ENCODE data around the gene NRXN3. TPM values are rescaled to one million over a fixed set of nuclear protein-coding genes. Genes with fewer than 3 reads are reported as not detected.
A peak's percentile ranks its signal among the peaks of the same experiment; 100 is the strongest.

NRXN3 gene
- polyA plus RNA-seq, 1 donor from 2014 or later = not detected

- Mint-ChIP-seq H3K36me3 (no peaks in the 10 kb centered on the region), H3K9me3 (peaks cover 0 to 4% (median 0%) of the 10 kb centered on the region in 3 donors), H3K4me1 (no peaks in the 10 kb centered on the region), H3K27me3 (no peaks in the 10 kb centered on the region), H3K4me3 (no peak overlapping the region), H3K27ac (no peak overlapping the region)
Measured at GRCh38 chr14:79564371-79564770, 1394.2 kb downstream of the NRXN3 start.

- Mint-ChIP-seq H3K27me3 (no peaks in the 10 kb centered on the region), H3K27ac (no peak overlapping the region), H3K4me1 (no peaks in the 10 kb centered on the region), H3K9me3 (peaks cover 0 to 4% (median 2%) of the 10 kb centered on the region in 3 donors), H3K4me3 (no peak overlapping the region), H3K36me3 (no peaks in the 10 kb centered on the region)
Measured at GRCh38 chr14:79567306-79567705, 1397.1 kb downstream of the NRXN3 start.

GRCh38 chr14:79568594-79568993 is 1398.4 kb downstream of the NRXN3 start:
- H3K4me3 Mint-ChIP-seq = no peak overlapping the region
- no peaks in the 10 kb centered on the region for H3K27me3 Mint-ChIP-seq
- peaks cover 0 to 4% (median 2%) of the 10 kb centered on the region in 3 donors for H3K9me3 Mint-ChIP-seq
- no peaks in the 10 kb centered on the region for H3K4me1 Mint-ChIP-seq
- H3K27ac Mint-ChIP-seq = no peak overlapping the region
- no peaks in the 10 kb centered on the region for H3K36me3 Mint-ChIP-seq

GRCh38 chr14:79569072-79569471 is 1398.9 kb downstream of the NRXN3 start:
- H3K27ac Mint-ChIP-seq = no peak overlapping the region
- peaks cover 0 to 4% (median 2%) of the 10 kb centered on the region in 3 donors for H3K9me3 Mint-ChIP-seq
- no peaks in the 10 kb centered on the region for H3K27me3 Mint-ChIP-seq
- no peak overlapping the region for H3K4me3 Mint-ChIP-seq
- no peaks in the 10 kb centered on the region for H3K36me3 Mint-ChIP-seq
- no peaks in the 10 kb centered on the region for H3K4me1 Mint-ChIP-seq

- H3K4me1 Mint-ChIP-seq = no peaks in the 10 kb centered on the region
- no peaks in the 10 kb centered on the region for H3K36me3 Mint-ChIP-seq
- no peak overlapping the region for H3K4me3 Mint-ChIP-seq
- no peak overlapping the region for H3K27ac Mint-ChIP-seq
- no peaks in the 10 kb centered on the region for H3K27me3 Mint-ChIP-seq
- H3K9me3 Mint-ChIP-seq = peaks cover 0 to 4% (median 2%) of the 10 kb centered on the region in 3 donors
Measured at GRCh38 chr14:79570648-79571047, 1400.5 kb downstream of the NRXN3 start.

- H3K36me3 Mint-ChIP-seq = no peaks in the 10 kb centered on the region
- no peak overlapping the region for H3K4me3 Mint-ChIP-seq
- H3K9me3 Mint-ChIP-seq = peaks cover 0 to 4% (median 2%) of the 10 kb centered on the region in 3 donors
- no peak overlapping the region for H3K27ac Mint-ChIP-seq
- no peaks in the 10 kb centered on the region for H3K4me1 Mint-ChIP-seq
- H3K27me3 Mint-ChIP-seq = no peaks in the 10 kb centered on the region
Measured at GRCh38 chr14:79571366-79571765, 1401.2 kb downstream of the NRXN3 start.

GRCh38 chr14:79573486-79573885 is 1403.3 kb downstream of the NRXN3 start:
- H3K27ac Mint-ChIP-seq = no peak overlapping the region

GRCh38 chr14:79575032-79575431 is 1404.9 kb downstream of the NRXN3 start:
- Mint-ChIP-seq H3K4me3 (no peak overlapping the region), H3K27ac (no peak overlapping the region), H3K36me3 (no peaks in the 10 kb centered on the region), H3K27me3 (no peaks in the 10 kb centered on the region), H3K9me3 (peaks cover 0 to 3% (median 2%) of the 10 kb centered on the region in 3 donors), H3K4me1 (no peaks in the 10 kb centered on the region)

More at GRCh38 chr14:79573486-79573885, 1403.3 kb downstream of the NRXN3 start:
- peaks cover 0 to 2% (median 1%) of the 10 kb centered on the region in 3 donors for H3K9me3 Mint-ChIP-seq
- no peaks in the 10 kb centered on the region for H3K36me3 Mint-ChIP-seq
- no peaks in the 10 kb centered on the region for H3K27me3 Mint-ChIP-seq
- no peaks in the 10 kb centered on the region for H3K4me1 Mint-ChIP-seq
- H3K4me3 Mint-ChIP-seq = no peak overlapping the region

- Mint-ChIP-seq H3K27ac (no peak overlapping the region), H3K9me3 (peaks cover 0 to 3% (median 2%) of the 10 kb centered on the region in 3 donors), H3K4me1 (no peaks in the 10 kb centered on the region), H3K4me3 (no peak overlapping the region), H3K27me3 (no peaks in the 10 kb centered on the region), H3K36me3 (no peaks in the 10 kb centered on the region)
Measured at GRCh38 chr14:79576424-79576823, 1406.3 kb downstream of the NRXN3 start.

GRCh38 chr14:79578470-79578869 is 1408.3 kb downstream of the NRXN3 start:
- H3K4me1 Mint-ChIP-seq = no peaks in the 10 kb centered on the region
- H3K27ac Mint-ChIP-seq = no peak overlapping the region
- no peaks in the 10 kb centered on the region for H3K27me3 Mint-ChIP-seq
- no peaks in the 10 kb centered on the region for H3K36me3 Mint-ChIP-seq
- peak overlapping the region in 1 of 4 donors; percentile 17 for H3K4me3 Mint-ChIP-seq
- peaks cover 0 to 3% (median 0%) of the 10 kb centered on the region in 3 donors for H3K9me3 Mint-ChIP-seq

GRCh38 chr14:79580414-79580813 is 1410.2 kb downstream of the NRXN3 start:
- no peak overlapping the region for H3K27ac Mint-ChIP-seq

GRCh38 chr14:79580906-79581305 is 1410.7 kb downstream of the NRXN3 start:
- H3K4me3 Mint-ChIP-seq = no peak overlapping the region
- H3K27me3 Mint-ChIP-seq = no peaks in the 10 kb centered on the region
- H3K27ac Mint-ChIP-seq = no peak overlapping the region
- H3K4me1 Mint-ChIP-seq = no peaks in the 10 kb centered on the region
- no peaks in the 10 kb centered on the region for H3K36me3 Mint-ChIP-seq
- peaks cover 0 to 6% (median 2%) of the 10 kb centered on the region in 3 donors for H3K9me3 Mint-ChIP-seq

More at GRCh38 chr14:79580414-79580813, 1410.2 kb downstream of the NRXN3 start:
- no peaks in the 10 kb centered on the region for H3K4me1 Mint-ChIP-seq
- no peaks in the 10 kb centered on the region for H3K36me3 Mint-ChIP-seq
- H3K9me3 Mint-ChIP-seq = peaks cover 0 to 3% (median 2%) of the 10 kb centered on the region in 3 donors
- no peaks in the 10 kb centered on the region for H3K27me3 Mint-ChIP-seq
- no peak overlapping the region for H3K4me3 Mint-ChIP-seq

GRCh38 chr14:79581912-79582576 is 1411.9 kb downstream of the NRXN3 start:
- H3K4me3 Mint-ChIP-seq = no peak overlapping the region
- H3K27me3 Mint-ChIP-seq = no peaks in the 10 kb centered on the region
- no peak overlapping the region for H3K27ac Mint-ChIP-seq
- peaks cover 0 to 8% (median 2%) of the 10 kb centered on the region in 3 donors for H3K9me3 Mint-ChIP-seq
- no peaks in the 10 kb centered on the region for H3K4me1 Mint-ChIP-seq
- no peaks in the 10 kb centered on the region for H3K36me3 Mint-ChIP-seq

- H3K36me3 Mint-ChIP-seq = no peaks in the 10 kb centered on the region
- H3K27ac Mint-ChIP-seq = no peak overlapping the region
- H3K27me3 Mint-ChIP-seq = no peaks in the 10 kb centered on the region
- H3K4me3 Mint-ChIP-seq = no peak overlapping the region
- no peaks in the 10 kb centered on the region for H3K4me1 Mint-ChIP-seq
- H3K9me3 Mint-ChIP-seq = peaks cover 0 to 12% (median 3%) of the 10 kb centered on the region in 3 donors
Measured at GRCh38 chr14:79583738-79584408, 1413.7 kb downstream of the NRXN3 start.

GRCh38 chr14:79584679-79585078 is 1414.5 kb downstream of the NRXN3 start:
- no peaks in the 10 kb centered on the region for H3K4me1 Mint-ChIP-seq
- no peaks in the 10 kb centered on the region for H3K27me3 Mint-ChIP-seq
- no peak overlapping the region for H3K4me3 Mint-ChIP-seq
- H3K27ac Mint-ChIP-seq = no peak overlapping the region
- H3K36me3 Mint-ChIP-seq = no peaks in the 10 kb centered on the region
- H3K9me3 Mint-ChIP-seq = peaks cover 0 to 12% (median 3%) of the 10 kb centered on the region in 3 donors

- no peaks in the 10 kb centered on the region for H3K36me3 Mint-ChIP-seq
- H3K9me3 Mint-ChIP-seq = peaks cover 0 to 14% (median 3%) of the 10 kb centered on the region in 3 donors
- H3K4me3 Mint-ChIP-seq = no peak overlapping the region
- no peaks in the 10 kb centered on the region for H3K27me3 Mint-ChIP-seq
- H3K4me1 Mint-ChIP-seq = no peaks in the 10 kb centered on the region
- no peak overlapping the region for H3K27ac Mint-ChIP-seq
Measured at GRCh38 chr14:79585845-79586244, 1415.7 kb downstream of the NRXN3 start.
